Mucosa of descending colon (tissue), 3 donors: ENCODE measurements around the gene ZNF236. TPM values are rescaled to one million over a fixed set of nuclear protein-coding genes. Genes with fewer than 3 reads are reported as not detected.

Experiments
- ATAC-seq: fragments of 200-7000 bp; cut with Tn5 transposase; one replicate; pipeline ENCODE4 v1.9.1; 2020; ENCODE audit warnings: mild to moderate bottlenecking, moderate library complexity
- DNase-seq, 3 donors: peaks; one replicate each; pipeline ENCODE4 v3.0.0-alpha.2; 2020
- H3K36me3 ChIP-seq: fragments of 200-600 bp; one replicate; pipeline ENCODE4 v1.8.0; 2021; ENCODE audit warnings: low read depth, mild to moderate bottlenecking
- H3K4me1 ChIP-seq: fragments of 200-600 bp; one replicate; pipeline ENCODE4 v1.8.0; 2021; ENCODE audit warnings: low read depth, mild to moderate bottlenecking
- H3K4me3 ChIP-seq: fragments of 200-600 bp; one replicate; pipeline ENCODE4 v1.8.0; 2021; ENCODE audit warnings: mild to moderate bottlenecking
- H3K9me3 ChIP-seq: fragments of 200-600 bp; one replicate; pipeline ENCODE4 v1.8.0; 2021; ENCODE audit warnings: mild to moderate bottlenecking
- CTCF ChIP-seq: fragments of 200-600 bp; IDR thresholded peaks from one replicate; pipeline ENCODE4 v1.8.0; 2022; ENCODE audit warnings: antibody characterized with exemption, mild to moderate bottlenecking
- intact Hi-C, 2 donors: fragments of 100-400 bp; cut with DNase I in 1 of 2; cut with micrococcal nuclease in 1 of 2; formaldehyde crosslinking; loops; one replicate each; pipeline versions ENCODE4 v1.11.0 to v1.11.1; 2022; cut with DNase I, micrococcal nuclease
- total RNA-seq, 3 donors: library from RNA; stranded (reverse); fragmentation: NEBNext Ultra II Directional in 2 of 3; extraction: Animal tissue kit (Norgen Biotek cat#: 25700) in 2 of 3; gene quantifications; one replicate each; pipeline versions ENCODE4 v1.2.1 to v1.2.4, GENCODE V29; 2021 to 2023
- donor health status: DM: no; HTN: no; CAD: no; lungs with moderate emphysema.
- donor health status: DM: no; HTN: no; CAD: no.
- donor health status: DM: no; HTN: yes; CAD: no.

ZNF236 gene
- total RNA-seq, 3 donors from 2014 or later: 14.8 to 27.9 (median 15.5) TPM

GRCh38 chr18:76885001-76885400 is 62.6 kb downstream of the ZNF236 start:
- DNase-seq (no peak), ATAC-seq (no peak)
- Histone ChIP-seq H3K9me3 (no peaks in the 10 kb centered on the region), H3K4me3 (no peak overlapping the region), H3K4me1 (no peaks in the 10 kb centered on the region), H3K36me3 (no peaks in the 10 kb centered on the region)
- intact Hi-C loops: no loop called here
- TF ChIP-seq CTCF: no peak

GRCh38 chr18:76886112-76886511 is 63.8 kb downstream of the ZNF236 start:
- no peak for ATAC-seq
- no peak overlapping the region for H3K4me3 ChIP-seq

GRCh38 chr18:76889091-76889699 is 66.8 kb downstream of the ZNF236 start:
- Histone ChIP-seq H3K4me1 (no peaks in the 10 kb centered on the region), H3K36me3 (no peaks in the 10 kb centered on the region), H3K9me3 (no peaks in the 10 kb centered on the region), H3K4me3 (no peak overlapping the region)
- TF ChIP-seq CTCF: no peak
- ATAC-seq (no peak), DNase-seq (no peak)
- intact Hi-C loops: no loop called here

More at GRCh38 chr18:76886112-76886511, 63.8 kb downstream of the ZNF236 start:
- Histone ChIP-seq H3K36me3 (no peaks in the 10 kb centered on the region), H3K4me1 (no peaks in the 10 kb centered on the region), H3K9me3 (no peaks in the 10 kb centered on the region)
- no peak for TF ChIP-seq CTCF
- intact Hi-C loops: no loop called here
- DNase-seq: no peak

GRCh38 chr18:76892832-76893231 is 70.5 kb downstream of the ZNF236 start:
- Histone ChIP-seq H3K4me1 (no peaks in the 10 kb centered on the region), H3K9me3 (no peaks in the 10 kb centered on the region), H3K36me3 (peaks cover 16% of the 10 kb centered on the region), H3K4me3 (no peak overlapping the region)
- intact Hi-C loops: no loop called here
- no peak for ATAC-seq
- TF ChIP-seq CTCF: no peak
- no peak for DNase-seq

GRCh38 chr18:76894566-76895346 is 72.4 kb downstream of the ZNF236 start:
- DNase-seq (no peak), ATAC-seq (no peak)
- no peak overlapping the region for H3K4me3 ChIP-seq
- H3K4me1 ChIP-seq: no peaks in the 10 kb centered on the region
- intact Hi-C loops: no loop called here
- H3K9me3 ChIP-seq: no peaks in the 10 kb centered on the region
- TF ChIP-seq CTCF: no peak
- peaks cover 16% of the 10 kb centered on the region for H3K36me3 ChIP-seq
